NB4 (cell line): Measurements from ENCODE around the gene MTX3.

ENCODE experiments used
- CTCF ChIP-seq: IDR thresholded peaks from one replicate; pipeline ENCODE4 v1.5.1; 2012; ENCODE audit warnings: low read depth, low read length
- MAX ChIP-seq: IDR thresholded peaks from 2 replicates; pipeline ENCODE4 v1.6.1; 2011; ENCODE audit warnings: low read depth, low read length
- MYC ChIP-seq: IDR thresholded peaks from 2 replicates; pipeline ENCODE4 v1.6.1; 2011; ENCODE audit warnings: low read depth, low read length
- POLR2A ChIP-seq: IDR thresholded peaks from 2 replicates; pipeline ENCODE4 v1.6.1; 2011; ENCODE audit warnings: mild to moderate bottlenecking; ENCODE audit not compliant: insufficient read length; ENCODE audit errors: extremely low read depth

DNA sequence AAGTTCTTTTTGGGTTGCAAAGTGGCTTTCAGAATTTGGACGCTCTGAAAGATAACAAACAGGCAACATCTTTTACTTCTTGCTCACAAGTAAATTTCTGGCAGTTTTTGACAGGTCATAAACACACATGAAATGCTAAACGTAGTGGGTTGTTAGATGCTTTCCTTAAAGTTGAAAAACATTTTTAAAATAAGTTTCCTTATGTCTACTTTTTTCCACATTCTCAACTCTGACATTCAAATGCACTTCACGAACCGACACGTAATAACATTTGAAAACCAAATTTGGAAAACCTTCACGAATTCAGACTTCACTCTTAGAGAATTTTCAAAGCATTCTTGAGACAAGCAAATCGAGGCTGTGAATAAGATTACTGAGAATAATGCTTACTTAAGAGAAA lies 26.9 kb downstream of the MTX3 start:
- TF ChIP-seq POLR2A (no peak), CTCF (no peak), MAX (no peak), MYC (no peak)
